IPS-20b (cell line): Measurements from ENCODE around the gene HSPA9.
A peak's percentile ranks its signal among the peaks of the same experiment; 100 is the strongest.

Experiments used
- H3K27ac ChIP-seq: one replicate; pipeline ENCODE4 v1.5.1; 2013; ENCODE audit warnings: low read length
- H3K27me3 ChIP-seq: 2 replicates; pipeline ENCODE4 v1.6.1; 2013; ENCODE audit warnings: mild to moderate bottlenecking, low read length, inconsistent platforms; ENCODE audit not compliant: insufficient read depth
- H3K36me3 ChIP-seq: 2 replicates; pipeline ENCODE4 v1.6.1; 2013; ENCODE audit warnings: low read depth, mild to moderate bottlenecking, inconsistent platforms, low read length, moderate library complexity; ENCODE audit not compliant: insufficient read depth
- H3K4me1 ChIP-seq: 2 replicates; pipeline ENCODE4 v1.6.1; 2013; ENCODE audit warnings: mild to moderate bottlenecking, control low read depth, inconsistent platforms, low read length, moderate library complexity; ENCODE audit not compliant: insufficient read depth
- H3K4me3 ChIP-seq: 2 replicates; pipeline ENCODE4 v1.5.1; 2013; ENCODE audit warnings: mild to moderate bottlenecking, low read length, inconsistent platforms
- H3K9ac ChIP-seq: 2 replicates; pipeline ENCODE4 v1.6.1; 2013; ENCODE audit warnings: low read depth, mild to moderate bottlenecking, inconsistent platforms, low read length, moderate library complexity
- H3K9me3 ChIP-seq: 2 replicates; pipeline ENCODE4 v1.6.1; 2013; ENCODE audit warnings: mild to moderate bottlenecking, low read depth, low read length, inconsistent platforms; ENCODE audit not compliant: insufficient read depth

The HSPA9 gene

DNA sequence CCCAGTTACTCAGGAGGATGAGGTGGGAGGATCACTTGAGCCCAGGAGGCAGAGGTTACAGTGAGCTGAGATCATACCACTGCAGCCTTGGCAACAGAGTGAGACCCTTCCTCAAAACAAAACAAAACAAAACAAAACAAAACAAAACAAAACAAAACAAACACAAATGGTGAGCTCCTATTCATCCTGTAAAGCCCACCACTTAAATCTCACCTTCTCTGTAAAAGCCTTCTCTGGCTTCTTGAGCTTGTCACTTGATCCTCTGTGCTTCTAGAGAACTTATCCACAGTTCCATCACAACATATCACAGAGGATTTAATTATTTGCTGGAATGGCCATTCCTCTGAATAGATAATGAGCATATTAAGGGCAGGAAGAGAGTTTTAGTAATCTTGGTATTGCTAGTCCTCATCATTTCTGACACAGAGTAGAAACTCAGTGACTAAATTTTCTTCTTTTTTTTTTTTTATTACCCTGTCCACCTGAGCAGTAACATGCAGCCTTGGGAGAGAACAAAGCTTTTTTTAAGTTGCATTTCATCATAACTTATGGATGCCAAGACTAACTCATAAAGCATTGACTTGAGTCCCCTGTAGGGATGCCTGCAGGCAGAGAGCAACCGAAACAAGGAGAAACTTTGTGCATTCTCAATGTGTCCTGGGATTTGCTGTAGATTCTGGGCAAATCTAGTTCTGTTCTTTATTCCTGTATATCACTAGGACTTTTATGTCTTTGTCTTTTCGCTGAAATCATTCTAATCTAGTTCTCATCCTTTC lies 13.0 kb upstream of the HSPA9 start:
- Histone ChIP-seq H3K36me3 (no peaks in the 10 kb centered on the region), H3K4me3 (no peak overlapping the region), H3K27me3 (no peaks in the 10 kb centered on the region), H3K9ac (no peak overlapping the region), H3K9me3 (no peaks in the 10 kb centered on the region), H3K4me1 (no peaks in the 10 kb centered on the region), H3K27ac (no peak overlapping the region)

DNA sequence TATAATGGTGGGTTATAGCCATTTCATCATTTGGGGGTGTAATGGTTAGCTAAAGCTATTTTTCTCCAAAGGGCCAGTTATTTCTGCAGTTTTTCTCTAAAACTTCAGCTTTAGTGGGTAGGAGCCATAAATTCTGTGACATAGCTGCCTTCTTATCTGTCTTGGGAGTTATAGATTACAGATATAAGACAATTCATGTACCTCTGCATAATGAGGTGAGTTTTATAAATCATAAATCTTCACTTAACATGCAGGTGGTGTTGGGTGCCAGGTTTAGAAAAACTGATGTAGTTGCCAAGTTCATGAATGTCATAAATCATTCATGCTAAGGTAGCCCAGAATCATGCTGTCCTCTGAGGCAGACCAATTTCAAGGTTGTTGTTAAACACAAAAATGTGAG lies 10.0 kb upstream of the HSPA9 start:
- H3K27me3 ChIP-seq: no peaks in the 10 kb centered on the region
- H3K4me3 ChIP-seq: no peak overlapping the region
- no peaks in the 10 kb centered on the region for H3K4me1 ChIP-seq
- no peaks in the 10 kb centered on the region for H3K36me3 ChIP-seq
- H3K9ac ChIP-seq: no peak overlapping the region
- H3K27ac ChIP-seq: no peak overlapping the region
- no peaks in the 10 kb centered on the region for H3K9me3 ChIP-seq

DNA sequence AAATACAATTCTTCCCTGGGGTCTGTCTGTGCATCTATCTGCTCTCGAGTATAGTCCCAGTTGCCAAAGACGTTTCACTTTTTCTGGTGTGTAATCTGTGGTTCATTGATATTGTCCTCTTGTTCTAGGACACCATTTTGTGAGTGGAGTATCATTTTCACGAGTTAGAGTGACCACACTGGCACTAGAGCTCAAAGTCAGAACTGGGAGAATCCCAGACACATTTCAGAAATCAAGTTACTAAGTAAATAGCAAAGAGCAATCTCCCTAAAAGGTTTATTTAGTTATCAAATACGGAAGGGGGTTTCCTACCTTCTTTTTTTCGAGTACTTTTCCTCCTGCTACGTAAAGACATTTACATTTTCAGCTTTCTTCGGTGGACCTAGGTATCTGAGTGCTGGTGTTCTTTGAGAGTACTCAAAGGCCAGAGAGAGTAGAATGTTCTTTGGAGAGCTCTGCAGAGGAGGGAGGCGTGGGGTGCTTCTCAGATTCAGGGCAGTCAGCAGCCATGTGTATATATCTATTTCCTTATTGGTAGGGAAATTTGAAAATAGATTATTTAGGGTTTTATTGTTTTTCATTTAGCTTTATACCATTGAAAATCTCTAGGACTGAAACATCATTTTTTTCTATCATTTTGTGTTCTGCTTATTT lies 8.9 kb upstream of the HSPA9 start:
- H3K9ac ChIP-seq: no peak overlapping the region
- H3K27me3 ChIP-seq: no peaks in the 10 kb centered on the region

DNA sequence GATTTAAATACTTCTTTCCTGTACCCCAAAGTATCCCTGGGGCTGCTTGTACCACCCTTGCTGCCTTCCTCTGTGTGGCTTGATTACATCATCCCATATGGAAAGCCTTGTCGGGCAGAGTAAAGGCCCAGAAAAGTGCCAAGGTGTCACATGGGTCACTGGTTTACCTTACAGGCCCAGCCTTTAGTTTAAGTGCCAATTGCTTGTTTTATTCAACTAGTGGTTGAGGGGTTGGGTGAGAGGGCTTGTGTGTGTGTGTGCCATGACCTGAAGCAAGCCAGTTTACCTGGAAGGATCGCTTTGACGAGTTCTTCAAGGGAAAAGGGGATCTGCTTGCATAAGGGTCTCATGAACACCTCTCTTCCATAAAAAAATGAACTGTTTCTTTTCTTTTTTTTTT lies 7.8 kb upstream of the HSPA9 start:
- Histone ChIP-seq H3K9me3 (no peaks in the 10 kb centered on the region), H3K4me3 (no peak overlapping the region), H3K9ac (no peak overlapping the region), H3K36me3 (no peaks in the 10 kb centered on the region), H3K27me3 (no peaks in the 10 kb centered on the region), H3K4me1 (no peaks in the 10 kb centered on the region), H3K27ac (no peak overlapping the region)

More for the DNA sequence above, 8.9 kb upstream of the HSPA9 start:
- no peaks in the 10 kb centered on the region for H3K9me3 ChIP-seq
- H3K27ac ChIP-seq: no peak overlapping the region
- H3K4me3 ChIP-seq: no peak overlapping the region
- H3K4me1 ChIP-seq: no peaks in the 10 kb centered on the region
- H3K36me3 ChIP-seq: no peaks in the 10 kb centered on the region

DNA sequence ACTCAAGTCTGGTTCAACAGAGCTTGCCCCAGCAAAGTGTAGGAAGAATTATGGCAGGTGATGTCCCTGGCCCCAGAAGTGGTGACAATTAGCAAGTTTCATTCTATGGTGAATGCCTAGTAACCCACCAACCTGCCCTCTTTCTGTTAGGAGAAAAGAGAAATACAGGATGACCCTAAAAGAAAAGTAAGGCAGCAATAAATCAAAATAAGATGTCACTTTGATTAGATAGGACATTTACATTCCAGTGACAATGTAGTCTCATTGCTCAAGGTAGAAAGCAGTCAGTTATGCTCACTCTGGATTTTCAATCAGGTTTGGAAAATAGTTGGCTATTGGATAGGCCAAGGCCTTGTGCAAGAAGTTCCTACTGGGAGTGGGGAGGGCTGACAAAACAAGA lies 5.6 kb upstream of the HSPA9 start:
- Histone ChIP-seq H3K4me3 (no peak overlapping the region), H3K27ac (no peak overlapping the region), H3K9ac (no peak overlapping the region)

DNA sequence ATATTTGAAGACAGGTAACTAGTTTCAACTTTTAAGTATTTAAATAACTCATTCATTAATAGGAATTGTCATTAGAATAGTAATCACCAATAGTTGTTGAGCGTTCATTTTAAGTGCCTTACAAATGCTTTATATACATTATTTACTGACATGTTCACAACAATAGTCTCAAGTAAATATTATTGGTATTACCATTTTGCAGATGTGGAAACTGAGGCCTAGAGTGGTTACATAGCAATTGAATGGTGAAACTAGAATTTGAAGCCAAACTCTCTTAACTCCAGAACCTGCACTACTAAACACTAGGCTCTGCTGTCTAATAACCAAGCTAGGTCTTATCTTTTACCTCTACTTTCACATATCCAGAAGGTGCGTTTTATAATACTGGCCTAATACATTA lies 4.8 kb upstream of the HSPA9 start:
- Histone ChIP-seq H3K27ac (no peak overlapping the region), H3K27me3 (no peaks in the 10 kb centered on the region), H3K4me1 (no peaks in the 10 kb centered on the region), H3K9me3 (no peaks in the 10 kb centered on the region), H3K4me3 (no peak overlapping the region), H3K36me3 (no peaks in the 10 kb centered on the region), H3K9ac (no peak overlapping the region)

More for the DNA sequence above, 5.6 kb upstream of the HSPA9 start:
- no peaks in the 10 kb centered on the region for H3K9me3 ChIP-seq
- H3K27me3 ChIP-seq: no peaks in the 10 kb centered on the region
- H3K36me3 ChIP-seq: no peaks in the 10 kb centered on the region
- no peaks in the 10 kb centered on the region for H3K4me1 ChIP-seq

DNA sequence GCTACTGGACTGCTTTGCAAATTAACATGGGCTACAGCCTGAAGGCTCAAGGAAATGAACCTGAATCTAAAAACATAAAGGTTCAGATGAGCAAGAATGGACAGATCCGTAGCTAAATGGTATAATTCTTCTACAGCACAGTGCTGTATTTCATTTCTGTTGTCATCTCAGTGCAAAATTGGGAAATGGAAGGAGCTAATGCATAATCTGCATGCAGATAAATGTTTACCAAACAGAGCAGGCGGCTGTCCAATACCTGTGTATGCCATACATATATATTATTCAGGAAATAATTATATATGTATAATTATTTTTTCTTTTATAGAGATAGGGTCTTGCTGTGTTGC lies 4.3 kb upstream of the HSPA9 start:
- Histone ChIP-seq H3K9me3 (no peaks in the 10 kb centered on the region), H3K36me3 (no peaks in the 10 kb centered on the region), H3K4me3 (no peak overlapping the region), H3K27me3 (no peaks in the 10 kb centered on the region), H3K27ac (no peak overlapping the region), H3K4me1 (no peaks in the 10 kb centered on the region), H3K9ac (no peak overlapping the region)

DNA sequence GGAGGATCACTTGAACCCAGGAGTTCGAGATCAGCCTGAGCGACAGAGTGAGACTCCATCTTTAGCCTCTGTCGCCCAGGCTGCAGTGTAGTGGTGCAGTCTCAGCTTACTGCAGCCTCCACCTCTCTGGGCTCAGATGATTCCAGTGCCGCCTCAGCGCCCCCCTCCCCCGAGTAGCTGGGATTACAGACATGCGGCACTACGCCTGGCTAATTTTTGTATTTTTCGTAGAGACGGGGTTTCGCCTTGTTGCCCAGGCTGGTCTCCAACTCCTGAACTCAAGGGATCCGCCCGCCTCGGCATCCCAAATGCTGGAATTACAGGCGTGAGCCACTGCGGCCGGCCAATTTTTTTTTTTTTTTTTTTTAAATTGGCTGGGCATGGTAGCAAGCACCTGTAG lies 2.3 kb upstream of the HSPA9 start:
- H3K9ac ChIP-seq: no peak overlapping the region

DNA sequence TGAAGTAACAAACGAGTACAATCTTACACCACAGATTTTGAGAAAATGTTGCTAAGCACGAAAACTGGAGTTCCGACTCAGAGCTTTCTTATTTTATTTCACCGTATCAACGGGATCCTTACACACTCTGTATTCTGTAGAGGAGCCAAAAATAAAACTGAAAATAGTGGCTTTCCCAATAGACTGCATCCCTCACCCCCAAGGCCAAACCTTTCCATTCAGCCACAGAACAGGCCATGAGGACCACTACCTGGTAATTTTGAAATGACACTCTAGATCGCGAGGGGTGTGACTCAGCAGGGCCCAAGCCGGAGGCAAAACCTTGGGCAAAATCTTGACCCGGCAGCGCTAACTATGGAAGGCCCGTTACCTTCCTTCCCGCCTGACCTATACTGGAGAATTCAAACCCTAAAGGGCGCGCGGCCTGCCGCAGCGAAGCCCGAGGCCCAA lies 432 bp downstream of the HSPA9 start:
- H3K27ac ChIP-seq: peak overlapping the region; percentile 97
- no peaks in the 10 kb centered on the region for H3K27me3 ChIP-seq
- H3K9me3 ChIP-seq: no peaks in the 10 kb centered on the region
- peaks cover 6% of the 10 kb centered on the region; the same call in 1 of the 2 replicates for H3K4me1 ChIP-seq
- peaks cover 45% of the 10 kb centered on the region for H3K36me3 ChIP-seq
- peak overlapping the region; percentile 97 for H3K9ac ChIP-seq
- H3K4me3 ChIP-seq: peak overlapping the region; percentile 85

More for the DNA sequence above, 2.3 kb upstream of the HSPA9 start:
- no peak overlapping the region for H3K27ac ChIP-seq
- H3K36me3 ChIP-seq: peaks cover 18% of the 10 kb centered on the region
- no peaks in the 10 kb centered on the region for H3K9me3 ChIP-seq
- H3K4me1 ChIP-seq: peaks cover 6% of the 10 kb centered on the region; the same call in 1 of the 2 replicates
- H3K4me3 ChIP-seq: no peak overlapping the region
- H3K27me3 ChIP-seq: no peaks in the 10 kb centered on the region

DNA sequence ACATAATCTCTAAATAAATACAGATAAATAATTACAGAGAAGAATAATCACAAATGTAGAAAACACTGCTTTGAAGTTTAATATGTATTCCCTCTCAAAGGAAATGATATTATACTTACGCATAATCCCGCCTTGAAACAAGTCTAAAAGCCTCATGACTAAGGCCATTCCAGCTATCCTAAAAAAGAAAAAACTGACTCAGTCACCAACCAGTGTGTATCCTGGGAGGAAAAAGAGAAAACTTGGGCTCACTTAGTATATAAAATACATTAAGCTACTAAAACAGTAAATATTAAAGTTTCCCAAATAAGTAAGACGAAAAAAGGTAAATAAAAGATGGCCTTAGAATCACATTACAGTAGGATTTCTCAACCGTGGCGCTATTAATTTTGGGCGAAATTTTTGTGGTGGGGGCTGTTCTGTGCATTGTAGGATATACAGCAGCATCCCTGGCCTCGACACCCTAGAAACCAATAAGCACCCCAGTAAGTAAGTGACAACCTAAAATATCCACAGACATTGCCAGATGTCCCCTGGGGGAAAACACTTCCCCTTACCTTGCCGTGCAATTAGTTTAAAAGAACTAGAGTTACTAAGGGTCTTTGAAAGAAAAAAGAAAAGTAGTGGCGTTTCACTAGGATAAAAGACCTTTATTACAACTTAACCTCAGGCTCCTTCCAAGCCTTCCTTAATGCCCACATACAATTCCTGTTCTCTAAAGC lies 1.1 kb downstream of the HSPA9 start:
- H3K9ac ChIP-seq: peak overlapping the region; percentile 97
- peak overlapping the region; percentile 85 for H3K4me3 ChIP-seq
- peak overlapping the region; percentile 97 for H3K27ac ChIP-seq
- peaks cover 52% of the 10 kb centered on the region for H3K36me3 ChIP-seq
- H3K27me3 ChIP-seq: no peaks in the 10 kb centered on the region
- peaks cover 6% of the 10 kb centered on the region; the same call in 1 of the 2 replicates for H3K4me1 ChIP-seq
- no peaks in the 10 kb centered on the region for H3K9me3 ChIP-seq

DNA sequence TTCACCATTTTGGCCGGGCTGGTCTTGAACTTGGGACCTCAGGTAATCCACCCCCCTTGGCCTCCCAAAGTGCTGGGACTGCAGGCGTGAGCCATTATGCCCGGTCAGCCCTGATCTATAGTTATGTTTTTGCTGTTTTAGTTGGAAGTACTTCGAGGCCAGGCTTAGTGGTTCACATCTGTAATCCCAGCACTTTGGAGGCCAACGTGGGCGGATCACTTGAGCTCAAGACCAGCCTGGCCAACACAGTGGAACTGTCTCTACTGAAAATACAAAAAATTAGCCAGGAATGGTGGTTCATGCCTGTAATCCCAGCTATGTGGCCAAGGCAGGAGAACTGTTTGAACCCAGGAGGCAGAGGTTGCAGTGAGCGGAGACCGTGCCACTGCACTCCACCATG lies 2.0 kb downstream of the HSPA9 start:
- peaks cover 61% of the 10 kb centered on the region for H3K36me3 ChIP-seq
- H3K27ac ChIP-seq: no peak overlapping the region
- no peaks in the 10 kb centered on the region for H3K27me3 ChIP-seq
- peaks cover 6% of the 10 kb centered on the region; the same call in 1 of the 2 replicates for H3K4me1 ChIP-seq
- peak overlapping the region; percentile 85 for H3K4me3 ChIP-seq
- H3K9ac ChIP-seq: no peak overlapping the region; the same call in 1 of the 2 replicates
- H3K9me3 ChIP-seq: no peaks in the 10 kb centered on the region
